ENCODE data around the gene RLN2.

RLN2 gene

GRCh38 chr9:5305741-5306140 is 1.2 kb upstream of the RLN2 start:
- no peaks in the 10 kb centered on the region for H3K36me3 Mint-ChIP-seq (ENCODE audit: low read depth)
- H3K27ac Mint-ChIP-seq, result no peak overlapping the region
- peaks cover 33% of the 10 kb centered on the region for H3K27me3 Mint-ChIP-seq (ENCODE audit: low read depth, poor library complexity)
- H3K4me1 Mint-ChIP-seq, result no peaks in the 10 kb centered on the region
- no peak for TF ChIP-seq CTCF (IDR thresholded peaks at IDR 0.05)
- no peak for DNase-seq
- no peak overlapping the region for H3K4me3 Mint-ChIP-seq
- no peaks in the 10 kb centered on the region for H3K9me3 Mint-ChIP-seq

GRCh38 chr9:5301544-5301943 is 3.0 kb downstream of the RLN2 start:
- no peak overlapping the region for H3K4me3 Mint-ChIP-seq
- no peak for DNase-seq
- H3K27ac Mint-ChIP-seq, result no peak overlapping the region
- no peak for TF ChIP-seq CTCF (IDR thresholded peaks at IDR 0.05)
- H3K4me1 Mint-ChIP-seq, result no peaks in the 10 kb centered on the region
- peaks cover 21% of the 10 kb centered on the region for H3K27me3 Mint-ChIP-seq (ENCODE audit: low read depth, poor library complexity)
- H3K9me3 Mint-ChIP-seq, result peaks cover 13% of the 10 kb centered on the region
- H3K36me3 Mint-ChIP-seq (ENCODE audit: low read depth), result no peaks in the 10 kb centered on the region

DNA sequence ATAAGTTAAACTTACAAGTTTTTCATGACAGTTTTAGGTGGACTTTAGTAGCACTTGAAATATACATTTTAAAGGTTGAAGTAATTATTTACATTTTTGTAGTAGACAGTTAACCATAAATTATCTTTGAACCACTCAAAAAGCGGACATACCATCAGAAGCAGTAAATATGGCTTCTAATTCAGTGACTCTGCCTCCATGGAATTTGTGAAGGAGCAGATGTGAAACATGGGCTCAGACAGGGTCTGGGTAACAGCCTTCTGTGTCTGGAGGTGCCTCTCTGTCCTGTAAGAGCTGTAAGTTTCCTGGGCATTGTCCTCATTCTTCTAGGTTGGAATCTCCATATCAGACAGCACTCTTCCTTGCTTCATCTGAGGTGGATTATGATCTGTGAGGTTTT is 12.4 kb downstream of the RLN2 start:
- H3K36me3 Mint-ChIP-seq (ENCODE audit: low read depth), result no peaks in the 10 kb centered on the region
- peaks cover 10% of the 10 kb centered on the region for H3K27me3 Mint-ChIP-seq (ENCODE audit: low read depth, poor library complexity)
- H3K9me3 Mint-ChIP-seq, result peaks cover 9% of the 10 kb centered on the region
- TF ChIP-seq CTCF (IDR thresholded peaks at IDR 0.05), result no peak
- DNase-seq, result no peak
- H3K27ac Mint-ChIP-seq, result no peak overlapping the region
- no peak overlapping the region for H3K4me3 Mint-ChIP-seq
- peaks cover 9% of the 10 kb centered on the region for H3K4me1 Mint-ChIP-seq

- Mint-ChIP-seq H3K27ac (no peak overlapping the region), H3K4me3 (no peak overlapping the region), H3K9me3 (no peaks in the 10 kb centered on the region), H3K27me3 (ENCODE audit: low read depth, poor library complexity) (peaks cover 4% of the 10 kb centered on the region), H3K4me1 (peaks cover 9% of the 10 kb centered on the region), H3K36me3 (ENCODE audit: low read depth) (no peaks in the 10 kb centered on the region)
- no peak for DNase-seq
- no peak for TF ChIP-seq CTCF (IDR thresholded peaks at IDR 0.05)
Observed at GRCh38 chr9:5288591-5288990, 15.9 kb downstream of the RLN2 start.

DNA sequence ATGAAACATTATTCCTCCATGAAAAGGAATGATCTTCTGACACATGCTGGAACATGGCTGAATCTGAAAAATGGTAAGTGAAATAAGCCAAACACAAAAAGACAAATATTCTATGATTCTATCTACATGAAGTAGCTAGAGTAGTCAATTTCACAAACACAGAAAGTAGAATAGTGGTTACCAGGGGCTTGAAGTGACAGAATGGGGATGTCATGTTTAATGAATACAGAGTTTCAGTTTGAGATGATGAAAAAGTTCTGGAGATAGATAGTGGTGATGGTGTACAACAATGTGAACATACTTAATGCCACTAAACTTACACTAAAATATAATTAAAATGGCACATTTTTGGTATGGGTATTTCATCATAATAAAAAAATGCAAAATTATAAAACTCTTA is 18.3 kb downstream of the RLN2 start:
- H3K4me3 Mint-ChIP-seq, result no peak overlapping the region
- peaks cover 8% of the 10 kb centered on the region for H3K27me3 Mint-ChIP-seq (ENCODE audit: low read depth, poor library complexity)
- no peaks in the 10 kb centered on the region for H3K4me1 Mint-ChIP-seq
- no peak overlapping the region for H3K27ac Mint-ChIP-seq
- no peak for DNase-seq
- no peaks in the 10 kb centered on the region for H3K36me3 Mint-ChIP-seq (ENCODE audit: low read depth)
- no peak for TF ChIP-seq CTCF (IDR thresholded peaks at IDR 0.05)
- no peaks in the 10 kb centered on the region for H3K9me3 Mint-ChIP-seq

DNA sequence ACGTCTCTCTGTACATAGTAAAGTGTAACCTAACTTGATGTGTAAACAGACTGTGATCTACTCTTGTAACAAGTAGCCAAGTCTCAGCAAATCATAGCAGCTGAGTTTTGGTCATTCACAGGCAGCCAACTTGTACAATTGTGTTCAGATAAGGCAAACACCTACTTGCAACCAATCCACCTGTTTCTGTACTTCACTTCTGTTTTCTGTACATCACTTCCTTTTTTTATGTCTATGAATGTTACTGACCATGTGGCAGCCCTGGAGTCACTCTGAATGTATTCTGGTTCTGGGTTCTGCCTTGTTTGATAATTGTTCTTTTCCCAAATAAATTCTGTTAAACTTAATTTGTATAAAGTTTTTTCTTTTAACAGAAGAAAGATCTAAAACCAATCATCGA is 26.0 kb downstream of the RLN2 start:
- H3K36me3 Mint-ChIP-seq (ENCODE audit: low read depth), result no peaks in the 10 kb centered on the region
- no peak for TF ChIP-seq CTCF (IDR thresholded peaks at IDR 0.05)

More for the DNA sequence above, 26.0 kb downstream of the RLN2 start:
- Mint-ChIP-seq H3K4me1 (no peaks in the 10 kb centered on the region), H3K27ac (no peak overlapping the region), H3K4me3 (no peak overlapping the region), H3K27me3 (ENCODE audit: low read depth, poor library complexity) (peaks cover 8% of the 10 kb centered on the region), H3K9me3 (peaks cover 6% of the 10 kb centered on the region)
- no peak for DNase-seq
